HG02610 (cell line): ENCODE data around the gene STXBP1.
"Not testable (repeated sequence)": the region's sequence is repeated elsewhere in the genome, so short reads cannot be mapped to it uniquely, and the experiment has no call there.

ENCODE experiments used
- ATAC-seq: cut with Tn5 transposase; IDR thresholded peaks from one replicate; pipeline ENCODE4 v1.9.1; 2021; ENCODE audit warnings: mild to moderate bottlenecking, moderate library complexity; ENCODE audit not compliant: unreplicated experiment

The STXBP1 gene

GRCh38 chr9:127577194-127577593, 34.9 kb upstream of the STXBP1 start:
- not testable (repeated sequence) for ATAC-seq

GRCh38 chr9:127578627-127578951, 33.5 kb upstream of the STXBP1 start:
- no peak for ATAC-seq

GRCh38 chr9:127578952-127579853, 32.9 kb upstream of the STXBP1 start:
- no peak for ATAC-seq

GRCh38 chr9:127580366-127580765, 31.7 kb upstream of the STXBP1 start:
- ATAC-seq, result no peak

- ATAC-seq, result no peak
These were observed 31.1 kb upstream of the STXBP1 start for GRCh38 chr9:127580879-127581475.

GRCh38 chr9:127584474-127584805, 27.6 kb upstream of the STXBP1 start:
- not testable (repeated sequence) for ATAC-seq

GRCh38 chr9:127585161-127585819, 26.8 kb upstream of the STXBP1 start:
- no peak for ATAC-seq

- ATAC-seq, result no peak
These were observed 26.0 kb upstream of the STXBP1 start for GRCh38 chr9:127586096-127586495.

- ATAC-seq, result no peak
These were observed 25.5 kb upstream of the STXBP1 start for GRCh38 chr9:127586537-127586936.

- no peak for ATAC-seq
These were observed 24.1 kb upstream of the STXBP1 start for GRCh38 chr9:127587966-127588365.

- ATAC-seq, result no peak
These were observed 23.2 kb upstream of the STXBP1 start for GRCh38 chr9:127588740-127589506.

GRCh38 chr9:127589955-127590370, 22.1 kb upstream of the STXBP1 start:
- no peak for ATAC-seq

- ATAC-seq, result no peak
These were observed 16.5 kb upstream of the STXBP1 start for GRCh38 chr9:127595611-127596010.

- ATAC-seq, result no peak
These were observed 13.1 kb upstream of the STXBP1 start for GRCh38 chr9:127598839-127599549.

GRCh38 chr9:127599550-127599891, 12.6 kb upstream of the STXBP1 start:
- no peak for ATAC-seq

- ATAC-seq, result no peak
These were observed 8.9 kb upstream of the STXBP1 start for GRCh38 chr9:127603226-127603625.

- no peak for ATAC-seq
These were observed 6.0 kb upstream of the STXBP1 start for GRCh38 chr9:127606043-127606442.

GRCh38 chr9:127608104-127608966, 3.7 kb upstream of the STXBP1 start:
- no peak for ATAC-seq

GRCh38 chr9:127611603-127611898, 526 bp upstream of the STXBP1 start:
- peak; percentile 2 for ATAC-seq

GRCh38 chr9:127612939-127613582, 984 bp downstream of the STXBP1 start:
- ATAC-seq, result no peak
